Psoas muscle (tissue), 8 donors: ENCODE measurements around the gene ZNF665. TPM values are rescaled to one million over a fixed set of nuclear protein-coding genes. Genes with fewer than 3 reads are reported as not detected.
"Not testable (repeated sequence)": the region's sequence is repeated elsewhere in the genome, so short reads cannot be mapped to it uniquely, and the experiment has no call there.

Experiments used
- ATAC-seq, 4 donors: fragments of 200-7000 bp; cut with Tn5 transposase; one replicate each; pipeline ENCODE4 v1.9.1; 2020; ENCODE audit warnings: moderate library complexity in 3 of 4, mild to moderate bottlenecking in 2 of 4
- DNase-seq, 2 donors: peaks; one replicate each; pipeline ENCODE4 v3.0.0-alpha.2; 2020
- H3K27ac ChIP-seq: fragments of 200-600 bp; one replicate; pipeline ENCODE4 v1.8.0; 2022
- H3K27me3 ChIP-seq, 3 donors: fragments of 200-600 bp in 1 of 3; one replicate each; pipeline versions ENCODE4 v1.6.1 to v1.8.0; 2013 to 2022; ENCODE audit warnings: low read length in 2 of 3, mild to moderate bottlenecking in 2 of 3, moderate library complexity in 1 of 3; ENCODE audit not compliant: insufficient read depth in 3 of 3
- H3K36me3 ChIP-seq, 2 donors: fragments of 200-600 bp in 1 of 2; one replicate each; pipeline versions ENCODE4 v1.6.1 to v1.8.0; 2013 to 2022; ENCODE audit warnings: low read depth in 1 of 2, mild to moderate bottlenecking in 1 of 2, moderate library complexity in 1 of 2; ENCODE audit not compliant: insufficient read depth in 1 of 2
- H3K4me1 ChIP-seq: fragments of 200-600 bp; one replicate; pipeline ENCODE4 v1.8.0; 2022
- H3K4me3 ChIP-seq: fragments of 200-600 bp; one replicate; pipeline ENCODE4 v1.8.0; 2022; ENCODE audit warnings: mild to moderate bottlenecking
- H3K9me3 ChIP-seq: fragments of 200-600 bp; one replicate; pipeline ENCODE4 v1.8.0; 2022
- CTCF ChIP-seq: fragments of 200-600 bp; IDR thresholded peaks from one replicate; pipeline ENCODE4 v1.8.0; 2022; ENCODE audit warnings: antibody characterized with exemption
- WGBS, 3 donors: extraction: QIAGEN DNeasy Blood & Tissue Kit; methylation state at CpG; one replicate each; pipeline versions ENCODE4 v1.1.6 to v1.1.7; 2013; 5-methylcytosine and 5-hydroxymethylcytosine counted together
- intact Hi-C, 2 donors: fragments of 100-400 bp; cut with DNase I; formaldehyde crosslinking; loops; one replicate each; pipeline versions ENCODE4 v1.11.0 to v1.14.2; 2022
- polyA plus RNA-seq, 3 donors: library from polyadenylated mRNA; stranded (reverse); fragments of 200-250 nt; gene quantifications; one replicate each; pipeline ENCODE4 v1.2.3, GENCODE V29; 2013
- total RNA-seq, 4 donors: library from RNA; stranded (reverse); fragmentation: NEBNext Ultra II Directional in 2 of 4; extraction: Animal tissue kit (Norgen Biotek cat#: 25700) in 2 of 4; gene quantifications; one replicate each; pipeline versions ENCODE4 v1.2.1 to v1.2.4, GENCODE V29; 2021 to 2023
- donor health status: healthy with polysubstance abuse.
- donor health status: DM: no; HTN: no; CAD: no; lungs with moderate emphysema.
- donor health status: Bipolar disorder and iron deficiency.
- donor health status: healthy.
- donor health status: DM: yes; HTN: yes; CAD: no.
- donor health status: DM: no; HTN: no; CAD: no.
- donor health status: DM: no; HTN: no; CAD: no.
- donor health status: DM: yes; HTN: yes; CAD: no.

Gene ZNF665
- total and polyA plus RNA-seq, 7 donors, result 0.20 to 1.1 (median 0.63) TPM

GRCh38 chr19:53193535-53194222 is 521 bp upstream of the ZNF665 start:
- TF ChIP-seq CTCF, result no peak
- 57 to 59% (median 58%) methylated on average over 12 of the region's 12 CpGs for WGBS, 3 donors
- peaks cover 0 to 4% (median 4%) of the 10 kb centered on the region in 3 donors for H3K27me3 ChIP-seq
- peaks cover 11% of the 10 kb centered on the region for H3K9me3 ChIP-seq
- DNase-seq, result no peak
- peaks cover 0 to 4% of the 10 kb centered on the region in 2 donors for H3K36me3 ChIP-seq
- H3K27ac ChIP-seq, result no peak overlapping the region
- intact Hi-C loops, result loop anchor here in 1 of 2 donors (10.0 kb wide), 2 partner anchors 171 to 201 kb away; partner anchors contain the start of genes ZNF525 and ZNF765
- ATAC-seq, result no peak
- peak overlapping the region; percentile 86 for H3K4me3 ChIP-seq
- H3K4me1 ChIP-seq, result peaks cover 3% of the 10 kb centered on the region

GRCh38 chr19:53190253-53190652 is 2.9 kb downstream of the ZNF665 start:
- no peak overlapping the region for H3K4me3 ChIP-seq
- H3K9me3 ChIP-seq, result no peaks in the 10 kb centered on the region
- TF ChIP-seq CTCF, result no peak
- peaks cover 0 to 4% of the 10 kb centered on the region in 2 donors for H3K36me3 ChIP-seq
- DNase-seq (no peak), ATAC-seq (no peak)
- no peak overlapping the region for H3K27ac ChIP-seq
- intact Hi-C loops, result loop anchor here in 1 of 2 donors (10.0 kb wide), 2 partner anchors 175 to 205 kb away; partner anchors contain the start of genes ZNF525 and ZNF765
- WGBS, 3 donors, result 82 to 87% (median 85%) methylated on average over 3 of the region's 3 CpGs
- H3K4me1 ChIP-seq, result no peaks in the 10 kb centered on the region
- peaks cover 0 to 4% (median 4%) of the 10 kb centered on the region in 3 donors for H3K27me3 ChIP-seq

GRCh38 chr19:53189691-53190198 is 3.4 kb downstream of the ZNF665 start:
- not testable (repeated sequence) for H3K36me3 ChIP-seq, H3K4me1 ChIP-seq, H3K9me3 ChIP-seq, ATAC-seq, H3K27me3 ChIP-seq, H3K4me3 ChIP-seq, DNase-seq, H3K27ac ChIP-seq
- intact Hi-C loops, result loop anchor here in 1 of 2 donors (10.0 kb wide), 2 partner anchors 175 to 205 kb away; partner anchors contain the start of genes ZNF525 and ZNF765
- WGBS, 3 donors, result 57 to 72% (median 71%) methylated on average over 10 to 12 of the region's 16 CpGs

- H3K9me3 ChIP-seq, ATAC-seq, H3K4me1 ChIP-seq, H3K4me3 ChIP-seq, intact Hi-C loops, H3K27ac ChIP-seq, H3K27me3 ChIP-seq, H3K36me3 ChIP-seq, DNase-seq: not testable (repeated sequence)
- WGBS, 3 donors, result 76 to 88% (median 85%) methylated on average over 6 to 14 of the region's 19 CpGs
Measured at GRCh38 chr19:53185155-53185882, 7.8 kb downstream of the ZNF665 start.

- Histone ChIP-seq H3K4me3 (no peak overlapping the region), H3K27ac (no peak overlapping the region), H3K4me1 (no peaks in the 10 kb centered on the region), H3K36me3 (no peaks in the 10 kb centered on the region), H3K27me3 (no peaks in the 10 kb centered on the region), H3K9me3 (no peaks in the 10 kb centered on the region)
- ATAC-seq (no peak), DNase-seq (no peak)
- TF ChIP-seq CTCF, result no peak
- intact Hi-C loops, result no loop called here
- WGBS, 3 donors, result 91 to 92% (median 92%) methylated on average over 6 of the region's 6 CpGs
Measured at GRCh38 chr19:53183146-53183764, 9.9 kb downstream of the ZNF665 start.
